Mucosa of stomach (tissue), 1 donor: ENCODE data around the gene NCR1.
"Not testable (repeated sequence)": the region's sequence is repeated elsewhere in the genome, so short reads cannot be mapped to it uniquely, and the experiment has no call there.

Experiments used
- H3K27me3 ChIP-seq: one replicate; pipeline ENCODE4 v1.7.0; 2013; ENCODE audit warnings: mild to moderate bottlenecking, low read length; ENCODE audit not compliant: control insufficient read depth, insufficient read depth
- H3K36me3 ChIP-seq: one replicate; pipeline ENCODE4 v1.7.0; 2013; ENCODE audit warnings: low read length; ENCODE audit not compliant: control insufficient read depth, insufficient read depth
- H3K4me1 ChIP-seq: one replicate; pipeline ENCODE4 v1.7.0; 2013; ENCODE audit warnings: mild to moderate bottlenecking, low read length; ENCODE audit not compliant: control insufficient read depth, insufficient read depth
- H3K4me3 ChIP-seq: one replicate; pipeline ENCODE4 v1.7.0; 2013; ENCODE audit warnings: low read length
- H3K9ac ChIP-seq: one replicate; pipeline ENCODE4 v1.7.0; 2013; ENCODE audit warnings: mild to moderate bottlenecking, low read length, moderate library complexity
- H3K9me3 ChIP-seq: one replicate; pipeline ENCODE4 v1.7.0; 2013; ENCODE audit warnings: mild to moderate bottlenecking, low read length, moderate library complexity; ENCODE audit not compliant: control insufficient read depth
- donor health status: Pancreatic carcinoma.

The NCR1 gene

GRCh38 chr19:54952591-54953344 lies 46.8 kb downstream of the NCR1 start:
- no peak overlapping the region for H3K9ac ChIP-seq
- no peaks in the 10 kb centered on the region for H3K4me1 ChIP-seq
- H3K27me3 ChIP-seq, result no peaks in the 10 kb centered on the region
- H3K36me3 ChIP-seq, result no peaks in the 10 kb centered on the region
- no peaks in the 10 kb centered on the region for H3K9me3 ChIP-seq
- no peak overlapping the region for H3K4me3 ChIP-seq

DNA sequence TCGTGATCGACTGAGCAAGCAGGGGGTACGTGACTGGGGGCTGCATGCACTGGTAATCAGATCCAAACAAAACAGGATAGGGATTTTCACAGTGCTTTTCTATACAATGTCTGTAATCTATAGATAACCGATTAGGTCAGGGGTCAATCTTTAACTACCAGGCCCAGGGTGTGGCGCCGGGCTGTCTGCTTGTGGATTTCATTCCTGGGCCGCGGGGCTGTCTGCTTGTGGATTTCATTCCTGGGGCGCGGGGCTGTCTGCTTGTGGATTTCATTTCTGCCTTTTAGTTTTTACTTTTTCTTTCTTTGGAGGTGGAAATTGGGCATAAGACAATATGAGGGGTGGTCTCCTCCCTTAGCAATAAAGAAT lies 47.4 kb downstream of the NCR1 start:
- not testable (repeated sequence) for H3K36me3 ChIP-seq, H3K9me3 ChIP-seq, H3K4me3 ChIP-seq, H3K4me1 ChIP-seq, H3K9ac ChIP-seq, H3K27me3 ChIP-seq

DNA sequence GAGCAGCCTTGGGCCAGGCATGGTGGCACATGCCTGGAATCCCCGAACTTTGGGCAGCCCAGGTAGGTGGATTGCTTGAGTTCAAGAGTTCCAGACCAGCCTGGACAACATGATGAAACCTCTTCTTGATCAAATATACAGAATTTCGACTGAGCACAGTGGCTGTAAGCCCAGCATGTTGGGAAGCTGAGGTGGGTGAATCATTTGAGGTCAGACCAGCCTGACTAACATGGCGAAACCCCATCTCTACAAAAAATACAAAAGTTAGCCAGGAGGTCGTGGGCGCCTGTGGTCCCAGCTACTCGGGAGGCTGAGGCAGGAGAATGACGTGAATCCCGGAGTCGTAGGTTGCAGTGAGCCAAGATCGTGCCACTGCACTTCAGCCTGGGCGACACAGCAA lies 49.4 kb downstream of the NCR1 start:
- Histone ChIP-seq H3K27me3 (no peaks in the 10 kb centered on the region), H3K9ac (no peak overlapping the region), H3K36me3 (no peaks in the 10 kb centered on the region), H3K9me3 (no peaks in the 10 kb centered on the region), H3K4me3 (no peak overlapping the region), H3K4me1 (no peaks in the 10 kb centered on the region)

DNA sequence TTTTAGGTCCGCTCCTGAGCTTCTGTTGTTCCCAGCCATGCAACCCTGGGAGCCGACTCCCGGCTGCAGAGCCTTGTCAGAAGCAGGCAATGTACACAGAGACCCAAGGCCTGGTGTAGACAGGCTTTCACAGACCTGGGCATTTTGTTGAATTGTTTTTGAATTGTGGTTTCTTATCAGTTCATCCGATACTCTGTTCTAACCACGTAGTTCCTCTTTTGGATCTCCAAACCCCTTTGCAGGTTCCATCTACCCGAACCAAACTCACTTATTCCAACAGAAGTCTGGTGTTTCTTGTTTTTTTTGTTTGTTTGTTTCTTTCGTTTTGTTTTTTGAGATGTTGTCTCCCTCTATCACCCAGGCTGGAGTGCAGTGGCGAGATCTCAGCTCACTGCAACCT lies 53.9 kb downstream of the NCR1 start:
- no peaks in the 10 kb centered on the region for H3K4me1 ChIP-seq
- H3K27me3 ChIP-seq, result no peaks in the 10 kb centered on the region
- no peak overlapping the region for H3K9ac ChIP-seq
- H3K4me3 ChIP-seq, result no peak overlapping the region
- H3K36me3 ChIP-seq, result no peaks in the 10 kb centered on the region
- no peaks in the 10 kb centered on the region for H3K9me3 ChIP-seq
